Right cardiac atrium (tissue), 5 donors: ENCODE data around the gene THRB. TPM values are rescaled to one million over a fixed set of nuclear protein-coding genes. Genes with fewer than 3 reads are reported as not detected.

ENCODE experiments used
- ATAC-seq, 2 donors: fragments of 200-7000 bp; cut with Tn5 transposase; one replicate each; pipeline versions ENCODE4 v1.8.0 to v1.9.1; 2020; ENCODE audit warnings: moderate library complexity in 2 of 2, mild to moderate bottlenecking in 1 of 2
- DNase-seq, 3 donors: peaks; one replicate each; pipeline ENCODE4 v3.0.0-alpha.2; 2020
- H3K27ac ChIP-seq: one replicate; pipeline ENCODE4 v1.5.1; 2013; ENCODE audit warnings: mild to moderate bottlenecking, low read length, control low read depth, moderate library complexity
- H3K27me3 ChIP-seq: one replicate; pipeline ENCODE4 v1.6.1; 2013; ENCODE audit not compliant: control insufficient read depth, insufficient read depth
- H3K4me1 ChIP-seq: one replicate; pipeline ENCODE4 v1.6.1; 2013; ENCODE audit warnings: low read length; ENCODE audit not compliant: control insufficient read depth, insufficient read depth
- H3K4me3 ChIP-seq: one replicate; pipeline ENCODE4 v1.5.1; 2013; ENCODE audit warnings: low read length, control low read depth
- H3K9me3 ChIP-seq: one replicate; pipeline ENCODE4 v1.6.1; 2013; ENCODE audit warnings: low read length; ENCODE audit not compliant: control insufficient read depth
- WGBS: extraction: QIAGEN DNeasy Blood & Tissue Kit; methylation state at CpG from one replicate; pipeline ENCODE4 v1.1.7; 2013; 5-methylcytosine and 5-hydroxymethylcytosine counted together
- intact Hi-C, 4 donors: fragments of 100-400 bp; cut with DNase I; formaldehyde crosslinking; loops; one replicate each; pipeline versions ENCODE4 v1.11.0 to v1.14.0; 2022 to 2023
- polyA plus RNA-seq: library from polyadenylated mRNA; stranded (reverse); fragments of 200-250 nt; gene quantifications from one replicate; pipeline ENCODE4 v1.2.3, GENCODE V29; 2013
- total RNA-seq, 4 donors: library from RNA; stranded (reverse); fragmentation: NEBNext Ultra II Directional; extraction: Animal tissue kit (Norgen Biotek cat#: 25700); gene quantifications; one replicate each; pipeline ENCODE4 v1.2.1, GENCODE V29; 2021
- donor health status: healthy with polysubstance abuse.
- donor health status: DM: no; HTN: yes; CAD: no.
- donor health status: DM: no; HTN: no; CAD: no.
- donor health status: DM: no; HTN: yes; CAD: no; lungs with severe emphysema.
- donor health status: DM: yes; HTN: yes; CAD: no.

THRB gene
- total and polyA plus RNA-seq, 5 donors, result 5.3 to 25.0 (median 18.5) TPM

DNA sequence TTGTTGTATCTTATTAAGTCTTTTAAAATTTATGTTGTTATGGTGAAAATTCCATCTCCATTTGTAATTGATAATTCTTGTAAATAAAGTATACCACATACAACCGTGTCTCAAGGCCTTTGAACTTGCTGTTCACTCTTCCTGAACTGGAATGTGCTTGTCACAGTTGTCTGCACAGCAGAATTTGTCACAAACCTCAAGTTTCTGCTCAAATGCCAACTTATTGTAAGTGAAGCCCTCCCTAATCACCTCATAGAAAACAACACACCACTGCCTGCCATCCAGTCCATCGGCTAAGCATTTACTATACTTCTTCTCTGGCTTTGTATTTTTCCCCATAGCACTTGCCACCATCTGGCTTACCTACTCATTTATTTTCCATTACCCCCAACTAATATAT is 192.3 kb downstream of the THRB start:
- H3K4me1 ChIP-seq, result peaks cover 4% of the 10 kb centered on the region
- H3K9me3 ChIP-seq, result no peaks in the 10 kb centered on the region
- no peak overlapping the region for H3K4me3 ChIP-seq
- no peak for DNase-seq
- 95% methylated on average over 2 of the region's 2 CpGs for WGBS
- intact Hi-C loops, result no loop called here
- no peak overlapping the region for H3K27ac ChIP-seq
- ATAC-seq, result no peak
- H3K27me3 ChIP-seq, result no peaks in the 10 kb centered on the region

GRCh38 chr3:24300949-24301348 is 193.7 kb downstream of the THRB start:
- DNase-seq, result no peak
- H3K27ac ChIP-seq, result no peak overlapping the region
- H3K27me3 ChIP-seq, result no peaks in the 10 kb centered on the region
- intact Hi-C loops, result no loop called here
- no peaks in the 10 kb centered on the region for H3K9me3 ChIP-seq
- 90% methylated on average over 2 of the region's 2 CpGs for WGBS
- H3K4me1 ChIP-seq, result no peaks in the 10 kb centered on the region
- no peak overlapping the region for H3K4me3 ChIP-seq
- no peak for ATAC-seq

GRCh38 chr3:24299806-24300626 is 194.6 kb downstream of the THRB start:
- 60% methylated on average over 6 of the region's 6 CpGs for WGBS
- Histone ChIP-seq H3K27me3 (no peaks in the 10 kb centered on the region), H3K4me1 (no peaks in the 10 kb centered on the region), H3K9me3 (no peaks in the 10 kb centered on the region), H3K27ac (no peak overlapping the region), H3K4me3 (no peak overlapping the region)
- ATAC-seq (peak; percentile 33 to 36), DNase-seq (no peak)
- intact Hi-C loops, result no loop called here

GRCh38 chr3:24299246-24299805 is 195.3 kb downstream of the THRB start:
- no peaks in the 10 kb centered on the region for H3K27me3 ChIP-seq
- H3K4me3 ChIP-seq, result no peak overlapping the region
- H3K4me1 ChIP-seq, result no peaks in the 10 kb centered on the region
- no peak for DNase-seq
- H3K9me3 ChIP-seq, result no peaks in the 10 kb centered on the region
- intact Hi-C loops, result no loop called here
- no peak overlapping the region for H3K27ac ChIP-seq
- WGBS, result 51% methylated on average over 1 of the region's 1 CpG
- ATAC-seq, result no peak

- no peak overlapping the region for H3K27ac ChIP-seq
- no peaks in the 10 kb centered on the region for H3K9me3 ChIP-seq
- 86% methylated on average over 5 of the region's 5 CpGs for WGBS
- intact Hi-C loops, result no loop called here
- H3K27me3 ChIP-seq, result no peaks in the 10 kb centered on the region
- H3K4me1 ChIP-seq, result no peaks in the 10 kb centered on the region
- ATAC-seq (no peak), DNase-seq (no peak)
- H3K4me3 ChIP-seq, result no peak overlapping the region
Observed at GRCh38 chr3:24296441-24297205, 198.0 kb downstream of the THRB start.

GRCh38 chr3:24294150-24294549 is 200.5 kb downstream of the THRB start:
- H3K9me3 ChIP-seq, result no peaks in the 10 kb centered on the region
- no peak for ATAC-seq

GRCh38 chr3:24291646-24292045 is 203.0 kb downstream of the THRB start:
- H3K27me3 ChIP-seq, result no peaks in the 10 kb centered on the region
- no peak overlapping the region for H3K27ac ChIP-seq
- no peak overlapping the region for H3K4me3 ChIP-seq
- peaks cover 5% of the 10 kb centered on the region for H3K4me1 ChIP-seq
- H3K9me3 ChIP-seq, result no peaks in the 10 kb centered on the region
- ATAC-seq (no peak), DNase-seq (no peak)
- intact Hi-C loops, result no loop called here

More at GRCh38 chr3:24294150-24294549, 200.5 kb downstream of the THRB start:
- H3K27me3 ChIP-seq, result no peaks in the 10 kb centered on the region
- DNase-seq, result no peak
- H3K4me1 ChIP-seq, result no peaks in the 10 kb centered on the region
- WGBS, result 95% methylated on average over 2 of the region's 2 CpGs
- H3K4me3 ChIP-seq, result no peak overlapping the region
- intact Hi-C loops, result no loop called here
- H3K27ac ChIP-seq, result no peak overlapping the region

DNA sequence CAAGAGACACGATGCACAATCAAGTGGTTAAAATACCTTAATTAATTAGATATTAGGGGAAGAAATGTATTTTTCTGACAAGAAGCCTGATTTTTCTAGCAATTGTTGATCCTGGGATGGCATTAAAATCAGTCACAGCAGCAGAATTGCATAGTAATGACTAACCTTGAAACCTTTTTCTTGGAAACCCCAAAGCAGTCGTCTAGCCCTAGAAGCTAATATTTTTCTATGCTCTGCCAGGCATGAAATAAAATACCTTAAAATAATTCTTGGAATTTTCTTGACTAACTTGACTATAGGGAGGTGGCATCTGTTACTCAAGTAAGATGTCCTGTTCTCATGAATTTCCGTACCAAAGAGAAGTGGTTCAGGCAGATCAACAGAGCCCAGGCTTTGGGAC is 204.1 kb downstream of the THRB start:
- H3K27ac ChIP-seq, result no peak overlapping the region
- no peaks in the 10 kb centered on the region for H3K27me3 ChIP-seq
- H3K4me1 ChIP-seq, result peaks cover 5% of the 10 kb centered on the region
- no peak for ATAC-seq
- DNase-seq, result no peak
- intact Hi-C loops, result no loop called here
- WGBS, result 78% methylated on average over 3 of the region's 3 CpGs
- no peaks in the 10 kb centered on the region for H3K9me3 ChIP-seq
- H3K4me3 ChIP-seq, result no peak overlapping the region

DNA sequence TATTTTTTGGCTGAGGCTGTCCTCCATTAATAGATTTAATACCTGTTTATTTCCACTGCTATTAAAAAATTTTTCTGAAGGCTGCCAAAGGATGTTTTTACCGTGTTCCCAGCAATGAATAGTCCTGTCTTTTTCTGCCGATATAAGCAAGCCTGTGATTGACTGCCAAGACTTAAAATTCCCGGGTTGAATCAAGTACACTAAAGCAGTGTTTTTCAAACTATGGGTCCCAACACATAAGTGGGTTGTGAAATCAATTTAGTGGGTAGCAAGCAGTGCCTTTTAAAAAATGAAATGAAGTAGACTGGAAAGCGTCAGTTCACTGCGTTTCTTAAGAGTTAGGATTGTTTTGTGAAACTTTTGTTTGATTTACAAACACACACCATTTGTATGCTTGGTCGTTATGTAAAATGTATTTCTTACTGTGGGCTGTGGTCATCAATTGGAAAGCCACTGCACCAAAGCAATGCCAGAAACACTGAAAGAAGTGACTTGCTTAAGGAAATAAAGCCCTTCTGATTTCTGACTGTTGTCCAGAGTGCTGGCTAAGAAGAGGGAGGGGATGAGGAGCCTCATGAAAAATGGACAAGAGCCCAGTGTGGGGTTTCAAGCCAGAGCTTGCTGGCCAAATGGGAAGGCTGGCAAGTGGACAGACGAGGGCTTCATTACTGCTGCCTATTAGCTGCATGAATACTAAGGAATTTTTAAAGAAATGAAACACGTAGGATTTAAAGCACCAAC is 206.0 kb downstream of the THRB start:
- intact Hi-C loops, result no loop called here
- peak; percentile 60 to 84 (median 73) for DNase-seq
- no peak overlapping the region for H3K4me3 ChIP-seq

DNA sequence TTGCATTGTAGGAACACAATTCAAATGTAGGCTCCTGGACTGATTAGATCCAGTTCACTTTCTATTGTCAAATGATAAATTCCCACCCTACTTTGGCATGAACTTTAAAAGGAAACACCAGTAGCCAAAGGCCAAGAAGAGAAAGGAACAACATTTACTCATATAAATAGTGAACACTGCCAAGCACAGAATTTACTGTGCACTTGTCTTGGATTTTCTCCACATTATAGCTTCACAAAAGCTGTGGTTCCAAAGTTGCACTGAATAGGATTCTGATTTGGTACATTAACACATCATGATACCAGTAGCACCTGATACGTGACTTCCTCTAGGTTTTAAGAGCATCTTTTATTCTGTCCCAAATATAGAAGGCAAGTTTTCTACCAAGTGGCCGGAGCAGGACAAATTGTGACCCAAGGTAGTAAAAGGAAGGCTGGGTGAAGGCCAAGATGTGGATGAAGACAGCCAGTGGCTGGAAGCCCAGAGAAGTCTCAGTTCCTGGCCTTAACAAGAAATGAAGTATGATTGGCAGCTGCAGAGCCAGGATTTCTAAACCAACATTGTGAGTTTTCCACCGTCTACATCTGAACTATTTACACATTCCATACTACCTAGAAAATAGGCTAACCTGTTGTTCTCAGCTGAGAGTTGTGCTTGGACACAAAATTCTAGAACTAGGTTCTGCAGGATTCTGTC is 206.7 kb downstream of the THRB start:
- Histone ChIP-seq H3K9me3 (no peaks in the 10 kb centered on the region), H3K27me3 (no peaks in the 10 kb centered on the region), H3K27ac (no peak overlapping the region), H3K4me3 (no peak overlapping the region), H3K4me1 (peaks cover 5% of the 10 kb centered on the region)
- ATAC-seq (peak; percentile 82 to 85), DNase-seq (peak in 1 of 3 donors; percentile 59)
- 23% methylated on average over 3 of the region's 3 CpGs for WGBS
- intact Hi-C loops, result no loop called here

More for the DNA sequence above, 206.0 kb downstream of the THRB start:
- WGBS, result 47% methylated on average over 8 of the region's 8 CpGs
- H3K9me3 ChIP-seq, result no peaks in the 10 kb centered on the region
- H3K27ac ChIP-seq, result no peak overlapping the region
- peak; percentile 74 to 92 for ATAC-seq
- H3K4me1 ChIP-seq, result peaks cover 5% of the 10 kb centered on the region
- H3K27me3 ChIP-seq, result no peaks in the 10 kb centered on the region
